HepG2 (cell line): Measurements from ENCODE around the gene FGF19. TPM values are rescaled to one million over a fixed set of nuclear protein-coding genes. Genes with fewer than 3 reads are reported as not detected.

Source experiments
- ATF2 ChIP-seq: sonication (generic); formaldehyde crosslinking; IDR thresholded peaks from 2 replicates; pipeline ENCODE4 v1.4.0; 2020; ENCODE audit warnings: missing genetic modification reagents
- ATF5 ChIP-seq: sonication (generic); formaldehyde crosslinking; IDR thresholded peaks from 2 replicates; pipeline ENCODE4 v1.4.0; 2020; ENCODE audit warnings: mild to moderate bottlenecking, low read depth, missing genetic modification reagents
- CBFB ChIP-seq: sonication (generic); formaldehyde crosslinking; IDR thresholded peaks from 2 replicates; pipeline ENCODE4 v1.4.0; 2020; ENCODE audit warnings: missing genetic modification reagents
- FUBP1 ChIP-seq: sonication (generic); formaldehyde crosslinking; IDR thresholded peaks from 2 replicates; pipeline ENCODE4 v1.5.1; 2020; ENCODE audit warnings: missing genetic modification reagents, mild to moderate bottlenecking, borderline replicate concordance
- KDM4B ChIP-seq: sonication (generic); formaldehyde crosslinking; IDR thresholded peaks from 2 replicates; pipeline ENCODE4 v1.4.0; 2020; ENCODE audit warnings: missing genetic modification reagents
- KLF16 ChIP-seq, 2 experiments: sonication (generic) in 1 of 2; formaldehyde crosslinking in 1 of 2; IDR thresholded peaks; 2 replicates each; pipeline versions ENCODE4 v1.6.1 to v1.8.0; 2016 to 2023; ENCODE audit warnings: missing genetic modification reagents in 2 of 2, missing compliant biosample characterization in 1 of 2
- MYC ChIP-seq: sonication (generic); formaldehyde crosslinking; IDR thresholded peaks from 2 replicates; pipeline ENCODE4 v1.9.0; 2021; ENCODE audit warnings: missing genetic modification reagents, borderline replicate concordance
- PRPF4 ChIP-seq: fragments of 200-400 bp; formaldehyde crosslinking; IDR thresholded peaks from 2 replicates; pipeline ENCODE4 v1.6.1; 2016; ENCODE audit warnings: low read length, low read depth; ENCODE audit not compliant: poor library complexity, severe bottlenecking
- STAT6 ChIP-seq: sonication (generic); formaldehyde crosslinking; IDR thresholded peaks from 2 replicates; pipeline ENCODE4 v1.4.0; 2020; ENCODE audit warnings: missing genetic modification reagents, mild to moderate bottlenecking, borderline replicate concordance
- ZBTB42 ChIP-seq: sonication (generic); formaldehyde crosslinking; IDR thresholded peaks from 2 replicates; pipeline ENCODE4 v1.5.0; 2020; ENCODE audit warnings: mild to moderate bottlenecking, missing genetic modification reagents
- ZNF142 ChIP-seq: sonication (generic); formaldehyde crosslinking; IDR thresholded peaks from 2 replicates; pipeline ENCODE4 v1.4.0; 2020; ENCODE audit warnings: missing genetic modification reagents
- ZNF234 ChIP-seq: sonication (generic); formaldehyde crosslinking; conservative IDR thresholded peaks from 2 replicates; pipeline ENCODE4 v1.5.1; 2020; ENCODE audit warnings: mild to moderate bottlenecking, missing genetic modification reagents
- ZNF383 ChIP-seq: sonication (generic); formaldehyde crosslinking; IDR thresholded peaks from 2 replicates; pipeline ENCODE4 v1.4.0; 2020; ENCODE audit warnings: missing genetic modification reagents, mild to moderate bottlenecking, borderline replicate concordance
- ZNF615 ChIP-seq: sonication (generic); formaldehyde crosslinking; IDR thresholded peaks from 2 replicates; pipeline ENCODE4 v1.5.0; 2020; ENCODE audit warnings: mild to moderate bottlenecking, missing genetic modification reagents, borderline replicate concordance
- polyA plus RNA-seq, 8 experiments: library from polyadenylated mRNA; depleted of rRNA in 3 of 8; stranded (reverse) in 7 of 8; unstranded in 1 of 8; fragments of >200 nt; fragmentation: Illumina TruSeq in 4 of 8; extraction: Trizol in 4 of 8; gene quantifications; 2 replicates each; pipeline versions ENCODE4 v1.2.1 to v1.2.3, GENCODE V29; 2011 to 2016; ENCODE audit warnings: low read depth in 4 of 8, missing spikeins in 1 of 8, mixed read lengths in 1 of 8; ENCODE audit not compliant: insufficient read depth in 1 of 8
- total RNA-seq, 5 experiments: library from RNA; depleted of rRNA; stranded (reverse); fragments of >200 nt; fragmentation: Illumina TruSeq; extraction: Trizol; gene quantifications; 2 replicates each; pipeline ENCODE4 v1.2.3, GENCODE V29; 2016; ENCODE audit warnings: low read depth in 1 of 5

Gene FGF19
- total and polyA plus RNA-seq, 2 of the 13 experiments (the other 11 are each of a cell fraction or from before 2014, with no cell fraction given): 0.07 TPM; not detected in 1

GRCh38 chr11:69674886-69675714 lies 28.7 kb downstream of the FGF19 start, which contains the start of gene LTO1 (continued):
- TF ChIP-seq FUBP1 (CRISPR knock-in tag): no peak
- no peak; the same call in 1 of the 2 replicates for TF ChIP-seq ZNF234 (CRISPR knock-in tag)
- no peak for TF ChIP-seq PRPF4
- TF ChIP-seq ZBTB42 (CRISPR knock-in tag): no peak
- TF ChIP-seq KLF16 (CRISPR knock-in tag; IDR thresholded peaks at IDR 0.05): peak in 1 of 2 experiments; percentile 85; a peak in 1 of 4 replicates
- no peak for TF ChIP-seq ZNF615 (CRISPR knock-in tag)
- 0 out of 2 replicates have a peak, but pooled peaks have one; percentile 74 for TF ChIP-seq ATF5 (CRISPR knock-in tag)
- peak; percentile 79; the same call in 1 of the 2 replicates for TF ChIP-seq KDM4B
- TF ChIP-seq ATF2 (CRISPR knock-in tag): 0 out of 2 replicates have a peak, but pooled peaks have one; percentile 40
- TF ChIP-seq ZNF383 (CRISPR knock-in tag): peak; percentile 57; the same call in 1 of the 2 replicates
- no peak for TF ChIP-seq STAT6 (CRISPR knock-in tag)
- peak; percentile 68 for TF ChIP-seq MYC
- peak; percentile 83; the same call in 1 of the 2 replicates for TF ChIP-seq CBFB (CRISPR knock-in tag)
- TF ChIP-seq ZNF142 (CRISPR knock-in tag): no peak
